COLO668 (cell line): Measurements from ENCODE around the gene ANKRD52.

ENCODE experiments used
- DNase-seq: peaks from one replicate; lab custom pipeline; 2025; ENCODE audit not compliant: unreplicated experiment; lab: John Stamatoyannopoulos, UW

Gene ANKRD52

DNA sequence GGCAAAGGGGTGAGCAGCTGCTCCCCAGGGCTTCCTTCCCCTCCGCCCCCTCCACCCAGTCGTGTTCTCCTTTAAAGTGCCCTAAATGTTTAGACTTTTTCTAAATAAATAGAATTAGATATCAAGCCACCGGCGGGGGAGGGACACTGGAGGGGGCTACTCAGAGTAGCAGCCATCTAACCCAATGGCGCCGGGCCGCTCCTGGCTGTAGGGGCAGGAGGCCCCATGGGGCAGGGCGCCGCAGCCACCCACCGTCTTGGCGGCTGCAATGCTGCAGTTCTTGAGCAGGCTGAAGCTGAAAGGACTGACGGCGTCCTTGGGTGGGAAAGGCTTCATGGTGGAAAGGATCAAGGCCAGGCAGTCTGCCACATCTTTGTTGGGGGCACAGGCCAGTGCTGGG lies 15.2 kb downstream of the ANKRD52 start:
- DNase-seq = no peak

GRCh38 chr12:56241424-56242303 lies 16.5 kb downstream of the ANKRD52 start:
- no peak for DNase-seq

DNA sequence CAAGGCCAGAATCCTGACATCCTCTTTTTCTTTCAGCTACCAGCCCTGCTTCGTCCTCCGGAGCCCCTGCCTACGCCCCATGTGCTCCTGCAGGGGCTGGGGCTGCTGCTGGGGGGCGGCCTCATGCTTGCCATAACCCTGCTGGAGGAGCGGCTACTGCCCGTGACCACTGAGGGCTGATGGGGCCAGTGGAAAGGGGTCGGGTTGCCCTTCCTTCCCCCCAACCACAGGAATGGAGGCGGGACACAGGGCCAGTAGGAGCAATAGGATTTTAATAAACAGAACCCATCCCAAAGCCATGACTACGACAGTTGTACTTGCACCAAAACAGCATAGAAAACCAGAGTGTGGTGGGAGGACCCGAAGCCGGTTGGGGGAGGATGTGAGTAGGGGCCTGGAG lies 20.6 kb downstream of the ANKRD52 start:
- DNase-seq = no peak

DNA sequence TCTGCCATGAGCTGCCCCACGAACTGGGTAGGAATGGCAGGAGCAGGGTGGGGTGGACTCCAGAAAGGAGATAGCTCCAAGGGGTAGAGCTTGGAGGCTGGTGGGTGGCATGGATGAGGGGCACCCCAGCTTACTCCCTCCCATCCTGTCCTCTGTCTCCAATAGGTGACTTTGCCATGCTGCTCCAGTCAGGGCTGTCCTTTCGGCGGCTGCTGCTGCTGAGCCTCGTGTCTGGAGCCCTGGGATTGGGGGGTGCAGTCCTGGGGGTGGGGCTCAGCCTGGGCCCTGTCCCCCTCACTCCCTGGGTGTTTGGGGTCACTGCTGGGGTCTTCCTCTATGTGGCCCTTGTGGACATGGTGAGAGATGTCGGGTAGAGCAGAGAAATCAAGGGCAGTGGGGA lies 21.2 kb downstream of the ANKRD52 start:
- DNase-seq = no peak

DNA sequence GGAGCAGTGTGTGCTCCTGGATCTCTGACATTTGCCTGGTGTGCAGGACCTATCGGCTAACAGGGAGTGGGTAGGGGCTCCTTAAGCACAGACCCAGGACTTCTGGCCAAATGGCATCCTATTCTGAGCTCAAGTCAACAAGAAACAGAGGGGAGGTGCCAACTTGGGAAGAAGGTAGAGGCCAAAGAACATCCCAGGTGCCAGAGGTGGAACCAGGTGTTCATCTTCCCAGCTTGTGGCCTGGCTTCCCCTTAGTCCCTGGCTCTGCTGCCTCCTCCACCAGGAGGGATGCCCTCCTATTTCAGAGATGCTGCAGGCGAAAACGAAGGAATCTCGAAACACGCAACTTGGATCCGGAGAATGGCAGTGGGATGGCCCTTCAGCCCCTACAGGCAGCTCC lies 22.1 kb downstream of the ANKRD52 start:
- no peak for DNase-seq

DNA sequence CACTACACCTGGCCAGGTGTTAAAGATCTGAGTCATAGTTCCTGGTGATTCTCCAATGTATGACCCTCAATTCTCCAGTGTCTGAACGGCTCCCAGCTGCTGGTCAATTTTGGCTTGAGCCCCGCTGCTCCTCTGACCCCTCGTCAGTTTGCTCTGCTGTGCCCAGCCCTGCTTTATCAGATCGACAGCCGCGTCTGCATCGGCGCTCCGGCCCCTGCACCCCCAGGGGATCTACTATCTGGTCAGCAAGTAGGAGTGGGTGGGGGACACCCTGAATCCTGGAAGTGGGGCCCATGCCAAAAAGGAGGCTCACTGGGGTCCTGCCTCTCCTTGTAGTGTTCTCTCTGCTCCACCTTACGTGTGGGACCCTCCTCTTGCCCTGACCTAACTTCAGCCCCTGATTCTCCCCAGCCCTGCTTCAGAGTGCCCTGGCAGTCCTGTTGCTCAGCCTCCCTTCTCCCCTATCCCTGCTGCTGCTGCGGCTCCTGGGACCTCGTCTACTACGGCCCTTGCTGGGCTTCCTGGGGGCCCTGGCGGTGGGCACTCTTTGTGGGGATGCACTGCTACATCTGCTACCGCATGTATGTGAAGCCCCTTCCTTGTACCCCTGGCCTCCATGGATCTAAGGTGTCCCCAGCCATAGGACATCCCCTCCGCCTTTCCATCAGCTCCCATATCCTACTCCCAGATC lies 23.3 kb downstream of the ANKRD52 start:
- DNase-seq = no peak

DNA sequence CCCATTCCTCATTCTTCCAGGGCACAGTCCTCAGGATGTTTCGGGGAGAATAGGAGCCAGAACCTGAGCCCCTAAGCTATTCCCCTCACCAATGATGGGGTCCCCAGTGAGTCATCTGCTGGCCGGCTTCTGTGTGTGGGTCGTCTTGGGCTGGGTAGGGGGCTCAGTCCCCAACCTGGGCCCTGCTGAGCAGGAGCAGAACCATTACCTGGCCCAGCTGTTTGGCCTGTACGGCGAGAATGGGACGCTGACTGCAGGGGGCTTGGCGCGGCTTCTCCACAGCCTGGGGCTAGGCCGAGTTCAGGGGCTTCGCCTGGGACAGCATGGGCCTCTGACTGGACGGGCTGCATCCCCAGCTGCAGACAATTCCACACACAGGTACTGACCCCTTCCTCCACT lies 27.0 kb downstream of the ANKRD52 start:
- DNase-seq = no peak

- DNase-seq = peak; percentile 70
These were observed 27.6 kb downstream of the ANKRD52 start for GRCh38 chr12:56230432-56231183.

DNA sequence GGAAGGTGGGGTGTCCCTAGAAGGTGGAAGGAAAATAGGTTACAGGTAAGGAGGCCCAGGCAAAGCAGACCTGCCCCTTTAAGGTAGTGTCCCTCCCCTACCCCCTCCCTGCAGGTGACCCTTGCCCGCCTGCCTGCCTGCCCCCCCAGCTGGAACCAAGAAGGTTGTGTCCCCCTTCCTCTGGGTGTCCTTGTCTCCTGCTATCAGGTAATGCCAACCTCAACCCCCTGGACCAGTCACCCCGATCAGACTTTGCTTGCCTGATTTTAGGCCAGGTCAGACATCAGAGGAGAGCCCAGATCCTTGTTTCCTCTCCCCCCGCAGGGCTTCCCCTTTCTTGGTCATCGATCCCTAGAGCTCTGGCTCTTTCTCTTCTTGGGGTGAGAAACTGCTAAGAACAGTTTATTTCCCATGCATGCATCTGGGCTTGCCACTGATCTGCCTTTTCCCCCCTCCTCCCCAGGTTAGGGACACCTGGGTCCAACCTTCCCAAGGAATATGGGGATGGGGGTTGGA lies 28.2 kb downstream of the ANKRD52 start, which contains the start of gene SLC39A5:
SLC39A5 (plus strand) TSS at position 136 of the 516 bp plus-strand sequence. CDS start 1,224 bp downstream, outside the sequence.
- DNase-seq = no peak

GRCh38 chr12:56229082-56229481 lies 29.1 kb downstream of the ANKRD52 start:
- DNase-seq = no peak

GRCh38 chr12:56224954-56225353 lies 33.2 kb downstream of the ANKRD52 start:
- no peak for DNase-seq

- peak; percentile 95 for DNase-seq
These were observed 34.0 kb downstream of the ANKRD52 start, which contains the start of gene NABP2 for GRCh38 chr12:56224102-56224701. Gene NABP2, plus strand, starts transcription at chr12:56224342. Its CDS starts 515 bp downstream, at chr12:56224857.

DNA sequence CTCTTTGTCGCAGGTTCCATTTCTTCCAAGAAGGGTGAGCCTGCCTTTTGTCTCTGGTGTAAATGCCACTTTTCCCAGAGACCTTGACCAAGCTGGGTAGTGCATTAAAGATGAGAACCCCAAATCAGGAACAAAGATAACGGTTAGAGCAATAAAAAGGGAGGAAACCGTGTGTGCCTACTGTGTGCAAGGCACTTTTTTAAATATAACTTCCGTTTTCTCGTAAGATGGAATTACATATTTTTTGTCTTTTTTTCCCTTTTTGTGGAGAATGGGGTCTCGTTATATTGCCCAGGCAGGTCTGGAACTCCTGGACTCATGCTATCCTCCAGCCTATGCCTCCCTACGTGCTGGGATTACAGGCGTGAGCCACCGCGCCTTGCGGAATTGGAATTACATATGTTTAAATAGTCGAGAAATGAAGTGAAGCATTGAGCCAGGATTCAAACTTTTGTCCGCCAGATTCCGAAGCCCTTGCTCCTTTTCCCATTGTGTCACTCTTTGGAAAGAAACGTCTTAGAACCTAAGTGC lies 34.5 kb downstream of the ANKRD52 start:
- DNase-seq = no peak

DNA sequence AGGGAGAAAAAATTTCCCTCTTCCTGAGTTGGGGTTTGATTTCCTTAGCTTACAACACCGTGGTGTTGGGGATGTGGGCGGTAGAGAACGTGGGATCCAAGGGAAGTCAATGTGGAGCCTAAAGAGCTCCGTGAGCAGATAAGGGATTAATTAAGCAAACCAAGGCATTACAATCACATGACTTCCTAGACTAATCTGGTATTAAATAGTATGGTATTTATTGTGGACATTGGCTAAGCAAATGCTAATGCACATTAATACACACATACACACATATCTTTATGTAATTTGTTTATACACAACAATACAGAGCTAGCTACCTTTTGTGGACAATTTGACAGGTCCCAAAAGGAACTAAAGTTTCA lies 35.7 kb downstream of the ANKRD52 start:
- no peak for DNase-seq

DNA sequence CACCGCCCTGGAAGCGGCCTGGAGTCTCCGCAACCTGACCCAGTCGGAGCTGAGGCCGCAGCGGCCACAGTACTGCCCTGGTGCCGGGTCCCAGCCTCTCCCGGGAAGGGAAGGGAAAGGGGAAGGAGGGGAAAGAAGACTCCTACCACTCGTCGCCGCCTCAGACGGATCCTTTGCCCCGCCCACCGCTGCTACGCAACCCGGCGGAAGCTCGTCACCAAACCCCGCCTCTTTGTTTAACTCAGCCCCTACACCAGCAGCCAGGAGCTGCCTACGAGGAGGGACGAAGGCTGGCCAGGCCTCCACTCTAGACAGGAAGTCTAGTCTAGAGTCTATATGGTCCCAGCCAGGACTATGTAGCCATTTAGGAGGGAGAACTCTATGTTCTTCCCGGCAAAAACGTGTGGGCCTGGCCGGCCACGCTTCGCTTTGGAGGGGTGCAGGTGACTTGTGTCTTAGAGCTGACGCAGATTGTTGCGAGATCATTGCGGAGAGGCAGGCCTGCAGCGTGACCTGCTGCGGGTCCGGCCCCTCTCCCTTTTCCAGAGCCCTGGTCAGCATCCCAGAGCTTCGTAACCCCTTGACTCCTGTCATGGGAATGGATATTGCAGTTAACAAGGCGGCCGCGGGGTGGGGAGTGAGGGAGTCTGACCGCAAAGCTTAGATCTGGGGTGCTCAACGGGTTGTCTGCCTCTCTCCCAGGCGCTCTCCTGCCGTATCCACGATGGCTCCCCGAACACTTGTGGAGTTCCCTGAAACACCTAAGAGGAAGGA lies 36.2 kb downstream of the ANKRD52 start, which contains the start of gene RNF41:
RNF41 (minus strand) TSS at position 166 of the 774 bp plus-strand sequence. CDS start 7,875 bp downstream, outside the sequence.
- peak; percentile 88 for DNase-seq

DNA sequence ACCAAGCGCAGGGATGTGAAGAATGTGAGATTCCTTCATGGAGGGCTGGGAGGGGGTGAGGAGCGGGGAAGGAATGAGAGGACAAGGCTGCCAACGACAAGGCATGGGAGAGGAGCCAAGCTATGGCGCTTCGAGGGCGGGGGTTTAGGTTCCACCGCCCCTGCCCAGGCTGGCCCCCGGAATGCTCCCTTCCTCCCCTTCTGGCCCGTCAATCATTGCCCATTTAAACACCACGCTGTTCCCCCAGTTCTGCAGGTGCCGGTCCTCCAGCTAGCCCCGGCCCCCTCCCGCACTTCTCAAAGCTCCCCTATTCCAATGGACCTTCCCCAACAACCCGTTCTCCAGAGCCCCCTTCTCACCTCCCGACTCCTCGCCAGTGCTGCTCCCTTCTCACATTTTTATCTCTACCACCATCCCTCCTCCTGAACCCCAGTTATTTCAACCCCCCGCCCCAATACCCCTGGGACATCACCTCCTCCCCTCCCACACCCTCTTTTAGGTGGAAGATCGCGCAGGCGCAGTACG lies 36.9 kb downstream of the ANKRD52 start:
- peak; percentile 17 for DNase-seq

DNA sequence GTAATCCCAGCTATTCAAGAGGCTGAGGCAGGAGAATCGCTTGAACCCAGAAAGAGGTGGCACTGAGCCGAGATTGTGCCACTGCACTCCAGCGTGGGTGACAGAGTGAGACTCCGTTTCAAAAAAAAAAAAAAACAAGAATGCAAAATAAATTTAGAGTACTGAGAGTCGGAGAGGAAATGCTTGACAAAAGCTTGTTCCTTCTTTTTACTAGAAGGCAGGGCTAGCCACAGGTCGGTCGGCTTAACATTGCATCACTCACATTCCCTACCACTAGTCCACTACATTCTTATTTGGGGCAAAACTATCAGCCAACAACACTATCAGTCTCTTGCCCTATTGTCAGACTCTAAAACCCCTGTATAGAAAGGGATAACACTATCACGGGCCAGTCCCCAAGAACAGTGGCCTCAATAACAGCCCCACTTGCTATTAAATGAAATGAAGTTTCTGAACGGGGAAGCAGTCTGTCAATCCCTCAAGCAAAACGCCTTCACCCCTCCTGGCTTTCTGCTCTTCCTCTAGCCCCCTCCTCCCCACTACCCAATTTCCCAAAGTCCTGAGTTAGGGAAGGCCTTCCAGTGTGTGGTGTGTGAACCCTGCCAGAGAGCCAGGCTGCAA lies 37.5 kb downstream of the ANKRD52 start:
- no peak for DNase-seq

- no peak for DNase-seq
These were observed 38.3 kb downstream of the ANKRD52 start for GRCh38 chr12:56219840-56220239.

- DNase-seq = no peak
These were observed 41.7 kb downstream of the ANKRD52 start for GRCh38 chr12:56216461-56216860.
